NCI-H1436 (cell line): ENCODE measurements around the gene IL24.
A peak's percentile ranks its signal among the peaks of the same experiment; 100 is the strongest.

Source experiments
- DNase-seq: peaks from one replicate; lab custom pipeline; 2025; lab: John Stamatoyannopoulos, UW

The IL24 gene

GRCh38 chr1:206880314-206880713, 16.9 kb upstream of the IL24 start:
- DNase-seq: no peak

GRCh38 chr1:206882555-206882954, 14.7 kb upstream of the IL24 start:
- DNase-seq: no peak

GRCh38 chr1:206883160-206883559, 14.1 kb upstream of the IL24 start:
- no peak for DNase-seq

- DNase-seq: no peak
Observed at GRCh38 chr1:206883876-206884275, 13.4 kb upstream of the IL24 start.

- no peak for DNase-seq
Observed at GRCh38 chr1:206885341-206886060, 11.7 kb upstream of the IL24 start.

GRCh38 chr1:206886831-206887230, 10.4 kb upstream of the IL24 start:
- no peak for DNase-seq

- DNase-seq: no peak
Observed at GRCh38 chr1:206887701-206888100, 9.5 kb upstream of the IL24 start.

- no peak for DNase-seq
Observed at GRCh38 chr1:206890125-206891060, 6.8 kb upstream of the IL24 start.

- no peak for DNase-seq
Observed at GRCh38 chr1:206891412-206891811, 5.8 kb upstream of the IL24 start.

GRCh38 chr1:206892351-206892984, 4.8 kb upstream of the IL24 start:
- DNase-seq: no peak

GRCh38 chr1:206893380-206893779, 3.9 kb upstream of the IL24 start:
- no peak for DNase-seq

GRCh38 chr1:206895325-206895724, 1.9 kb upstream of the IL24 start:
- peak; percentile 27 for DNase-seq

GRCh38 chr1:206895837-206896242, 1.4 kb upstream of the IL24 start:
- DNase-seq: no peak

GRCh38 chr1:206896261-206896660, 982 bp upstream of the IL24 start:
- DNase-seq: no peak

- no peak for DNase-seq
Observed at GRCh38 chr1:206898089-206898914, 1.1 kb downstream of the IL24 start.

- DNase-seq: no peak
Observed at GRCh38 chr1:206898915-206899431, 1.7 kb downstream of the IL24 start.

GRCh38 chr1:206899717-206900116, 2.5 kb downstream of the IL24 start:
- DNase-seq: no peak

GRCh38 chr1:206900149-206900548, 2.9 kb downstream of the IL24 start:
- no peak for DNase-seq

GRCh38 chr1:206901944-206902343, 4.7 kb downstream of the IL24 start:
- no peak for DNase-seq

- DNase-seq: no peak
Observed at GRCh38 chr1:206902702-206903101, 5.5 kb downstream of the IL24 start.

- no peak for DNase-seq
Observed at GRCh38 chr1:206903687-206904086, 6.4 kb downstream of the IL24 start.
